Lower lobe of right lung (tissue), 2 donors: ENCODE data around the gene S100B. TPM values are rescaled to one million over a fixed set of nuclear protein-coding genes. Genes with fewer than 3 reads are reported as not detected.

ENCODE experiments used
- ATAC-seq, 2 donors: fragments of 200-7000 bp; cut with Tn5 transposase; one replicate each; pipeline ENCODE4 v1.9.1; 2020 to 2022; ENCODE audit warnings: mild to moderate bottlenecking in 2 of 2, moderate library complexity in 2 of 2
- DNase-seq: peaks from one replicate; pipeline ENCODE4 v3.0.0-alpha.2; 2020
- H3K27ac ChIP-seq: fragments of 200-600 bp; one replicate; pipeline ENCODE4 v1.8.0; 2022
- H3K27me3 ChIP-seq: fragments of 200-600 bp; one replicate; pipeline ENCODE4 v1.8.0; 2022; ENCODE audit warnings: low read depth
- H3K36me3 ChIP-seq: fragments of 200-600 bp; one replicate; pipeline ENCODE4 v1.8.0; 2022; ENCODE audit warnings: mild to moderate bottlenecking
- H3K4me1 ChIP-seq: fragments of 200-600 bp; one replicate; pipeline ENCODE4 v1.8.0; 2022
- H3K4me3 ChIP-seq: fragments of 200-600 bp; one replicate; pipeline ENCODE4 v1.8.0; 2022; ENCODE audit warnings: mild to moderate bottlenecking
- H3K9me3 ChIP-seq: fragments of 200-600 bp; one replicate; pipeline ENCODE4 v1.8.0; 2022
- CTCF ChIP-seq: fragments of 200-600 bp; IDR thresholded peaks from one replicate; pipeline ENCODE4 v1.8.0; 2022; ENCODE audit warnings: antibody characterized with exemption, mild to moderate bottlenecking
- intact Hi-C: fragments of 100-400 bp; cut with DNase I; formaldehyde crosslinking; loops from one replicate; pipeline ENCODE4 v1.11.0; 2022
- total RNA-seq: library from RNA; stranded (reverse); fragmentation: NEBNext Ultra II Directional; extraction: Animal tissue kit (Norgen Biotek cat#: 25700); gene quantifications from one replicate; pipeline ENCODE4 v1.2.1, GENCODE V29; 2021
- donor health status: DM: no; HTN: yes; CAD: no; lungs with severe emphysema.

The S100B gene
- total RNA-seq, 1 donor from 2014 or later, result 4.5 TPM

GRCh38 chr21:46564391-46564790 lies 40.5 kb downstream of the S100B start:
- DNase-seq, result peak; percentile 23
- intact Hi-C loops, result no loop called here
- ATAC-seq, result no peak
- no peak for TF ChIP-seq CTCF
- H3K4me3 ChIP-seq, result no peak overlapping the region
- H3K9me3 ChIP-seq, result no peaks in the 10 kb centered on the region
- peaks cover 97% of the 10 kb centered on the region for H3K36me3 ChIP-seq
- H3K27ac ChIP-seq, result no peak overlapping the region
- H3K27me3 ChIP-seq, result no peaks in the 10 kb centered on the region
- H3K4me1 ChIP-seq, result no peaks in the 10 kb centered on the region

GRCh38 chr21:46562964-46563607 lies 41.8 kb downstream of the S100B start:
- ATAC-seq (no peak), DNase-seq (peak; percentile 44)
- intact Hi-C loops, result no loop called here
- H3K36me3 ChIP-seq, result peaks cover 98% of the 10 kb centered on the region
- H3K9me3 ChIP-seq, result no peaks in the 10 kb centered on the region
- no peak overlapping the region for H3K27ac ChIP-seq
- TF ChIP-seq CTCF, result no peak
- no peak overlapping the region for H3K4me3 ChIP-seq
- no peaks in the 10 kb centered on the region for H3K27me3 ChIP-seq
- H3K4me1 ChIP-seq, result no peaks in the 10 kb centered on the region

DNA sequence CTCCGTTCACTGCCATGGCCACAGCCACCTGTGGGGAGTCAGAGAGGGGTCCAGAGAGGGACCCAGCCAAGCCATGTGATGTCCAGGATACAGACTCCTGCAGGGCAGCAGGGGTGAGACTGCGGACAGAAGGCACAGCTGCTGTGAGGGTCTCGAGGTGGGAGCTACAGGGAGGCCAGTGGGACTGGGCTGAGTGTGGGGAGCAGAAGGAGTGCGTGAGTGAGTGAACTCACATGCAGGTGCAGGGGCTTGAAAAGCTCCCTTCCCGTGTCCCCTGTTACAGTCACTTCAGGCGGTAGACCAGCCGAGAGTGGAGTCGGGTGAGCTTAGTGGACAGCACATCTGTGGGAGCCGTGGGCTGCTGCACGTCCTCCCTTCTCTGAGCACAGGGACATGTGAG lies 42.4 kb downstream of the S100B start:
- DNase-seq (peak; percentile 24), ATAC-seq (no peak)
- Histone ChIP-seq H3K27me3 (no peaks in the 10 kb centered on the region), H3K36me3 (peaks cover 98% of the 10 kb centered on the region), H3K27ac (no peak overlapping the region), H3K9me3 (no peaks in the 10 kb centered on the region), H3K4me3 (no peak overlapping the region), H3K4me1 (no peaks in the 10 kb centered on the region)
- TF ChIP-seq CTCF, result no peak
- intact Hi-C loops, result no loop called here

DNA sequence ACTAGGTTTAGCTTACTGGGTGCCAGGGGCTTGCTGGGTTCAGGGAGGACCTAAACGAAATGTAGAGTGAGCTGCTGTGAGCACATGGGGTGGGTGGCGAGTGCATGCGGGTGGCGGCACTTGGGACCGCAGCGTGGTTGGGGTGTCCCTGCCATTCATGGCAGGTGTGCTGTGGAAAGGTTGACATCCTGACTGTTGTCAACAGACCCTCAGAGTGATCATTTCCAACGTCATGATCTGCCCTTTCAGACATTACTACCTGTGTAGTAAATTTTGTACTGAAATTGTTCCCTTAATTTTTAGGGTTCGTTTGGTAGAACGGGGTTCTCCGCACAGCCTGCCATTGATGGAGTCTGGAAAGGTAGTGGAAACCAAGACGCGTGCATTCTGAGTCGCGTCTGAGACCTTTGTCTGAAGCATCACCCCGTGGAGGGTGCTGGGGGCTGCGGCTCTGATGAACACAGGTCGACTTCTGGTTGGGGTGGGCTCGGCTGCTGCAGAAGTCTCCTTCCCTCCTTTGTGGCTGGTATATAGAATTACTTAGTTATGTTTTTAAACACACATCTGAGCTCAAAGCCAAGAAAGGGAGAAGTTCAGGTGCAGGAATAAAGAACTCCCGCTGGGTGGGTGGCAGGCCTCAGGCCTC lies 43.3 kb downstream of the S100B start:
- intact Hi-C loops, result no loop called here
- no peak overlapping the region for H3K4me3 ChIP-seq
- H3K27ac ChIP-seq, result no peak overlapping the region
- DNase-seq (no peak), ATAC-seq (no peak)
- H3K4me1 ChIP-seq, result no peaks in the 10 kb centered on the region
- TF ChIP-seq CTCF, result no peak
- peaks cover 98% of the 10 kb centered on the region for H3K36me3 ChIP-seq
- no peaks in the 10 kb centered on the region for H3K27me3 ChIP-seq
- H3K9me3 ChIP-seq, result no peaks in the 10 kb centered on the region

DNA sequence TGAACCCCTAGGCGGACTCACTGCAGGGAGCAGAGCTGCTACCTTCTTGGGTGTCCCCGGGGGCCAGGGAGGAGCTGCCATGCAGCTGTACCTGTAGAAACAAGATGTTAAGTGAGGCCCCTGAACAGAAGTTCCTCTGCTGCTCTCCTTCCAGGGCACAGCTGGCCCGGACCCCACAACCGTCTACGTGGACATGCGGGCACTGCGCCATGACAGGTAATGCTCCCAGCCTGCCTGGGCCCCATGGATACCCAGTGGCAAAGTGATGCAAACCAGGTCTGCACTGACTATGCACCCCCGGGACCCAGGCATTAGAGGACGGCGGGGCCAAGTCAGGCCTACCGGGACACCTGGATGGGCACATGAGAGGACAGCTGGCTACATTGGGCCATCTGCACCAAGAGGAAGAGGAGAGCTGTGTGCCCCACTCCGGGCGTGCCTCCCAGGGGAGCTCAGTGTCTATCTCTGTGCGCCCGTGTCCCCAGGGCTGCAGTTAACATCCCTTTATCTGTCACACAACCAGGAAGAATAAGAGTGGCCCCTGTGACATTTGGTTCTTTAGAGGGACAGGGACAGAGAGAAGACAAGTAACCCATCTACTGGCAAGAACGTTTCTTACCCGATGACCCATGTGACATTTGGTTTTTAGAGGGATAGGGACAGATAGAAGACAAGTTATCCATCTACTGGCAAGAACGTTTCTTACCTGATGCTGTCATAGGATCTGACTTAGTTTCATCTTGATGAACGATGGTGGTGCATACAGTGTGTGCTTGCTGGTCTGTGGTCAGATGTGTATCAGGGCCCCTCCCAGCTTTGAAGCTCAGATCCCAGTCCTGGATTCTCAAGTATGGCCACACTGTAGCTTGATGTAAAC lies 44.1 kb downstream of the S100B start:
- no peaks in the 10 kb centered on the region for H3K4me1 ChIP-seq
- no peaks in the 10 kb centered on the region for H3K27me3 ChIP-seq
- no peak overlapping the region for H3K4me3 ChIP-seq
- peaks cover 98% of the 10 kb centered on the region for H3K36me3 ChIP-seq
- no peaks in the 10 kb centered on the region for H3K9me3 ChIP-seq
- TF ChIP-seq CTCF, result no peak
- ATAC-seq, result no peak
- intact Hi-C loops, result no loop called here
- DNase-seq, result peak; percentile 37
- no peak overlapping the region for H3K27ac ChIP-seq
